22Rv1 (cell line): Measurements from ENCODE around the gene SLITRK5.

Experiments
- CTCF ChIP-seq: fragments of 450-650 bp; IDR thresholded peaks from 2 replicates; pipeline ENCODE4 v1.5.1; 2017; ENCODE audit warnings: mild to moderate bottlenecking
- ZFX ChIP-seq: fragments of 450-650 bp; IDR thresholded peaks from 2 replicates; pipeline ENCODE4 v1.6.1; 2017; ENCODE audit warnings: antibody characterized with exemption, borderline replicate concordance

DNA sequence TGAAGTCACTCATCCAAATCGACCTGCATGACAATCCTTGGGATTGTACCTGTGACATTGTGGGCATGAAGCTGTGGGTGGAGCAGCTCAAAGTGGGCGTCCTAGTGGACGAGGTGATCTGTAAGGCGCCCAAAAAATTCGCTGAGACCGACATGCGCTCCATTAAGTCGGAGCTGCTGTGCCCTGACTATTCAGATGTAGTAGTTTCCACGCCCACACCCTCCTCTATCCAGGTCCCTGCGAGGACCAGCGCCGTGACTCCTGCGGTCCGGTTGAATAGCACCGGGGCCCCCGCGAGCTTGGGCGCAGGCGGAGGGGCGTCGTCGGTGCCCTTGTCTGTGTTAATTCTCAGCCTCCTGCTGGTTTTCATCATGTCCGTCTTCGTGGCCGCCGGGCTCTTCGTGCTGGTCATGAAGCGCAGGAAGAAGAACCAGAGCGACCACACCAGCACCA lies 5.9 kb downstream of the SLITRK5 start:
- no peak for TF ChIP-seq CTCF
- no peak for TF ChIP-seq ZFX
